Calu3 (cell line): ENCODE measurements around the gene B4GALT2. TPM values are rescaled to one million over a fixed set of nuclear protein-coding genes. Genes with fewer than 3 reads are reported as not detected.

Experiments used
- BruUV-seq: library from RNA; stranded (reverse); fragments of 400-500 nt; replicated peaks from 2 replicates; lab custom pipeline; 2021; lab: Mats Ljungman, UMichigan
- CTCF ChIA-PET: fragments of 300-600 bp; sonication (Branson Sonifier 250); formaldehyde crosslinking; loops from one replicate; lab custom pipeline; 2022; ENCODE audit warnings: antibody characterized with exemption; lab: Charles Lee
- DNase-seq: peaks from one replicate; pipeline ENCODE4 v3.0.0; 2022
- H3K27ac Mint-ChIP-seq: one replicate; pipeline ENCODE4 v1.8.0; 2022; ENCODE audit warnings: mixed read lengths; ENCODE audit not compliant: unreplicated experiment
- H3K27me3 Mint-ChIP-seq: one replicate; pipeline ENCODE4 v1.8.0; 2022; ENCODE audit warnings: mixed read lengths; ENCODE audit not compliant: unreplicated experiment
- H3K36me3 Mint-ChIP-seq: one replicate; pipeline ENCODE4 v1.8.0; 2022; ENCODE audit warnings: mild to moderate bottlenecking, moderate library complexity, mixed read lengths; ENCODE audit not compliant: insufficient read depth, unreplicated experiment
- H3K4me1 Mint-ChIP-seq: one replicate; pipeline ENCODE4 v1.8.0; 2022; ENCODE audit warnings: mild to moderate bottlenecking, low read depth, mixed read lengths; ENCODE audit not compliant: unreplicated experiment
- H3K4me3 Mint-ChIP-seq: one replicate; pipeline ENCODE4 v1.8.0; 2022; ENCODE audit warnings: mild to moderate bottlenecking, low read depth, moderate library complexity, mixed read lengths; ENCODE audit not compliant: unreplicated experiment
- H3K9me3 Mint-ChIP-seq: one replicate; pipeline ENCODE4 v1.8.0; 2022; ENCODE audit warnings: low read depth, mixed read lengths; ENCODE audit not compliant: unreplicated experiment
- CTCF ChIP-seq: fragments of 200-600 bp; IDR thresholded peaks from one replicate; pipeline ENCODE4 v1.8.0; 2022; ENCODE audit warnings: antibody characterized with exemption; ENCODE audit not compliant: unreplicated experiment
- intact Hi-C: fragments of 100-400 bp; cut with micrococcal nuclease; formaldehyde crosslinking; loops from one replicate; pipeline ENCODE4 v1.10.0; 2022; ENCODE audit not compliant: unreplicated experiment
- total RNA-seq: library from RNA; stranded (reverse); gene quantifications from 2 replicates; pipeline ENCODE4 v1.2.3, GENCODE V29; 2022

B4GALT2 gene
- total RNA-seq, 1 experiment from 2014 or later, result 50.9 TPM

- H3K9me3 Mint-ChIP-seq, result no peaks in the 10 kb centered on the region
- intact Hi-C loops, result no loop called here
- CTCF ChIA-PET, result interaction anchor here (1.0 kb wide), 1 partner anchor 9 kb away, joined by 3 read pairs; the partner anchor contains the start of gene SLC6A9
- no peak overlapping the region for H3K27ac Mint-ChIP-seq
- H3K36me3 Mint-ChIP-seq, result peaks cover 18% of the 10 kb centered on the region
- no peak for TF ChIP-seq CTCF
- no peaks in the 10 kb centered on the region for H3K27me3 Mint-ChIP-seq
- BruUV-seq, result no TSS peak
- H3K4me3 Mint-ChIP-seq, result no peak overlapping the region
- peaks cover 13% of the 10 kb centered on the region for H3K4me1 Mint-ChIP-seq
- DNase-seq, result no peak
Measured at GRCh38 chr1:44021581-44022321, 42.7 kb downstream of the B4GALT2 start.

- TF ChIP-seq CTCF, result no peak
- no peak for DNase-seq
- Mint-ChIP-seq H3K9me3 (no peaks in the 10 kb centered on the region), H3K4me3 (peak overlapping the region; percentile 27), H3K27me3 (no peaks in the 10 kb centered on the region), H3K27ac (no peak overlapping the region), H3K4me1 (peaks cover 31% of the 10 kb centered on the region), H3K36me3 (peaks cover 26% of the 10 kb centered on the region)
- intact Hi-C loops, result no loop called here
- CTCF ChIA-PET, result interaction anchor here (0.6 to 1.4 kb wide), 3 partner anchors 10 to 24 kb away, joined by 3 to 5 read pairs (median 4); no protein-coding TSS in a partner anchor
- BruUV-seq, result no TSS peak
Measured at GRCh38 chr1:44024031-44024902, 45.3 kb downstream of the B4GALT2 start.

- Mint-ChIP-seq H3K27me3 (no peaks in the 10 kb centered on the region), H3K27ac (no peak overlapping the region), H3K4me1 (peaks cover 37% of the 10 kb centered on the region), H3K4me3 (peak overlapping the region; percentile 27), H3K9me3 (no peaks in the 10 kb centered on the region), H3K36me3 (peaks cover 33% of the 10 kb centered on the region)
- intact Hi-C loops, result no loop called here
- no peak for TF ChIP-seq CTCF
- BruUV-seq, result no TSS peak
- no peak for DNase-seq
- CTCF ChIA-PET, result interaction anchor here (0.6 to 1.4 kb wide), 6 partner anchors 10 to 853 kb away, joined by 3 to 5 read pairs (median 4); partner anchors contain the start of genes CFAP57 and EBNA1BP2
Measured at GRCh38 chr1:44024903-44025525, 46.0 kb downstream of the B4GALT2 start.

GRCh38 chr1:44025816-44026215 is 46.8 kb downstream of the B4GALT2 start:
- Mint-ChIP-seq H3K27ac (no peak overlapping the region), H3K36me3 (peaks cover 38% of the 10 kb centered on the region), H3K9me3 (no peaks in the 10 kb centered on the region), H3K4me3 (no peak overlapping the region), H3K4me1 (peaks cover 37% of the 10 kb centered on the region), H3K27me3 (no peaks in the 10 kb centered on the region)
- CTCF ChIA-PET, result interaction anchor here (0.7 kb wide), 3 partner anchors 9 to 854 kb away, joined by 4 to 6 read pairs (median 5); partner anchors contain the start of genes CFAP57 and EBNA1BP2
- TF ChIP-seq CTCF, result no peak
- peak; percentile 43 for DNase-seq
- BruUV-seq, result no TSS peak
- intact Hi-C loops, result no loop called here
